ACHN (cell line): ENCODE data around the gene TPD52L2.
"Not testable (repeated sequence)": the region's sequence is repeated elsewhere in the genome, so short reads cannot be mapped to it uniquely, and the experiment has no call there.

Source experiments
- DNase-seq: peaks from one replicate; pipeline ENCODE4 v3.0.0-alpha.2; 2015
- in situ Hi-C: cut with HindIII; loops from 2 replicates; pipeline ENCODE4 v1.10.0; 2017; ENCODE audit warnings: low sequenced_read_pairs, low pct_ligation_motif_present, low pct_unique_long_range_greater_than_20kb

The TPD52L2 gene

GRCh38 chr20:63911176-63911575, 46.1 kb downstream of the TPD52L2 start:
- DNase-seq, result peak; percentile 46
- in situ Hi-C loops, result no loop called here

- no peak for DNase-seq
- in situ Hi-C loops, result no loop called here
These were observed 48.7 kb downstream of the TPD52L2 start for GRCh38 chr20:63913768-63914167.

- no peak for DNase-seq
- in situ Hi-C loops, result no loop called here
These were observed 50.4 kb downstream of the TPD52L2 start for GRCh38 chr20:63915471-63915870.

GRCh38 chr20:63916371-63916939, 51.4 kb downstream of the TPD52L2 start:
- DNase-seq, in situ Hi-C loops: not testable (repeated sequence)

GRCh38 chr20:63917811-63918210, 52.7 kb downstream of the TPD52L2 start:
- no peak for DNase-seq
- in situ Hi-C loops, result no loop called here

GRCh38 chr20:63919130-63919529, 54.1 kb downstream of the TPD52L2 start:
- no peak for DNase-seq
- in situ Hi-C loops, result no loop called here

- in situ Hi-C loops, result no loop called here
- DNase-seq, result no peak
These were observed 55.2 kb downstream of the TPD52L2 start for GRCh38 chr20:63920226-63920625.

- in situ Hi-C loops, result no loop called here
- DNase-seq, result no peak
These were observed 58.6 kb downstream of the TPD52L2 start for GRCh38 chr20:63923651-63924050.

GRCh38 chr20:63924241-63924640, 59.2 kb downstream of the TPD52L2 start:
- DNase-seq, result no peak
- in situ Hi-C loops, result no loop called here

GRCh38 chr20:63926298-63926697, 61.2 kb downstream of the TPD52L2 start:
- no peak for DNase-seq
- in situ Hi-C loops, result no loop called here

- DNase-seq, result no peak
- in situ Hi-C loops, result no loop called here
These were observed 64.0 kb downstream of the TPD52L2 start for GRCh38 chr20:63929071-63929470.

- DNase-seq, in situ Hi-C loops: not testable (repeated sequence)
These were observed 64.4 kb downstream of the TPD52L2 start for GRCh38 chr20:63929473-63929883.

GRCh38 chr20:63930971-63931553, 66.0 kb downstream of the TPD52L2 start:
- DNase-seq, result no peak
- in situ Hi-C loops, result no loop called here

- in situ Hi-C loops, result no loop called here
- DNase-seq, result no peak
These were observed 66.7 kb downstream of the TPD52L2 start for GRCh38 chr20:63931735-63932134.

- DNase-seq, result no peak
- in situ Hi-C loops, result no loop called here
These were observed 67.6 kb downstream of the TPD52L2 start for GRCh38 chr20:63932606-63933160.

GRCh38 chr20:63933646-63934045, 68.6 kb downstream of the TPD52L2 start:
- in situ Hi-C loops, result no loop called here
- DNase-seq, result no peak

GRCh38 chr20:63934271-63935068, 69.4 kb downstream of the TPD52L2 start:
- DNase-seq, result no peak
- in situ Hi-C loops, result no loop called here

- DNase-seq, result no peak
- in situ Hi-C loops, result no loop called here
These were observed 70.4 kb downstream of the TPD52L2 start for GRCh38 chr20:63935447-63935846.

GRCh38 chr20:63937596-63937995, 72.5 kb downstream of the TPD52L2 start:
- in situ Hi-C loops, result no loop called here
- DNase-seq, result no peak
